Endothelial cell of umbilical vein (primary cell): ENCODE data around the gene RMDN2. TPM values are rescaled to one million over a fixed set of nuclear protein-coding genes. Genes with fewer than 3 reads are reported as not detected.

Experiments used
- BruUV-seq: library from RNA; stranded (reverse); fragments of 400-500 nt; replicated peaks from 2 replicates; lab custom pipeline; 2021; lab: Mats Ljungman, UMichigan
- CTCF ChIA-PET: fragments of 300-600, 350-600 bp; sonication (Branson Sonifier 250); formaldehyde crosslinking; loops from one replicate; lab custom pipeline; 2021; ENCODE audit warnings: antibody characterized with exemption, inconsistent platforms; lab: Charles Lee
- POLR2A ChIA-PET: fragments of 300-600, 350-600 bp; sonication (Branson Sonifier 250); formaldehyde crosslinking; loops from one replicate; lab custom pipeline; 2021; ENCODE audit warnings: antibody characterized with exemption, inconsistent platforms; lab: Charles Lee
- DNase-seq: peaks from one replicate; pipeline ENCODE4 v3.0.0-alpha.2; 2011; ENCODE audit warnings: low read depth, low spot score
- FAIRE-seq: peaks from 2 replicates; lab custom pipeline; 2011; peaks lifted over from hg19 to GRCh38; lab: Jason Lieb, UNC
- H2AFZ ChIP-seq: 2 replicates; pipeline ENCODE4 v1.6.0; 2012; ENCODE audit warnings: low read depth, low read length, control low read depth, inconsistent platforms
- H3K27ac ChIP-seq: 2 replicates; pipeline ENCODE4 v1.5.1; 2011; ENCODE audit warnings: low read depth, mild to moderate bottlenecking, control low read depth, low read length, moderate library complexity; ENCODE audit not compliant: insufficient read depth
- H3K27me3 ChIP-seq, 2 experiments: 2 replicates each; pipeline versions ENCODE4 v1.6.0 to v1.6.1; 2011; ENCODE audit warnings: low read length in 2 of 2, mixed read lengths in 1 of 2; ENCODE audit not compliant: control insufficient read depth in 2 of 2, insufficient read depth in 2 of 2
- H3K36me3 ChIP-seq, 2 experiments: 2 replicates in 1 of 2; 3 replicates in 1 of 2; pipeline ENCODE4 v1.5.1; 2011; ENCODE audit warnings: low read length in 2 of 2, mild to moderate bottlenecking in 1 of 2, moderate library complexity in 1 of 2; ENCODE audit not compliant: control insufficient read depth in 2 of 2, insufficient read depth in 2 of 2; ENCODE audit errors: extremely low read depth in 1 of 2
- H3K4me1 ChIP-seq: 3 replicates; pipeline ENCODE4 v1.5.1; 2011; ENCODE audit warnings: mild to moderate bottlenecking, low read length; ENCODE audit not compliant: control insufficient read depth, insufficient read depth; ENCODE audit errors: extremely low read depth
- H3K4me2 ChIP-seq: 2 replicates; pipeline ENCODE4 v1.6.1; 2011; ENCODE audit warnings: low read length, control low read depth, mixed read lengths; ENCODE audit not compliant: insufficient read depth
- H3K4me3 ChIP-seq, 3 experiments: fragments of 200-600 bp in 1 of 3; sonication (generic), shearing (Covaris generic) in 1 of 3; replicated peaks in 1 of 3; 2 replicates each; pipeline ENCODE4 v1.5.1; 2011 to 2016; ENCODE audit warnings: control low read depth in 3 of 3, low read length in 3 of 3, mild to moderate bottlenecking in 2 of 3, inconsistent platforms in 1 of 3, low read depth in 1 of 3, moderate library complexity in 1 of 3; ENCODE audit not compliant: insufficient read depth in 1 of 3
- H3K79me2 ChIP-seq: 2 replicates; pipeline ENCODE4 v1.6.0; 2012; ENCODE audit warnings: low read length, inconsistent platforms; ENCODE audit not compliant: control insufficient read depth, insufficient read depth
- H3K9ac ChIP-seq: replicated peaks from 2 replicates; pipeline ENCODE3; 2011; ENCODE audit warnings: low read length, control low read depth; ENCODE audit not compliant: insufficient read depth; ENCODE audit errors: extremely low read depth
- H3K9me1 ChIP-seq: replicated peaks from 3 replicates; pipeline ENCODE4 v1.6.0; 2011; ENCODE audit warnings: mild to moderate bottlenecking, low read length; ENCODE audit not compliant: control insufficient read depth, insufficient read depth; ENCODE audit errors: extremely low read depth
- H3K9me3 ChIP-seq: replicated peaks from 2 replicates; pipeline ENCODE4 v1.5.1; 2012; ENCODE audit warnings: low read length, inconsistent platforms; ENCODE audit not compliant: control insufficient read depth, insufficient read depth
- H4K20me1 ChIP-seq: replicated peaks from 2 replicates; pipeline ENCODE3; 2011; ENCODE audit warnings: mild to moderate bottlenecking, low read length; ENCODE audit not compliant: control insufficient read depth, insufficient read depth; ENCODE audit errors: extremely low read depth
- CTCF ChIP-seq, 2 donors: IDR thresholded peaks; 1 replicate in 1 of 2; 2 replicates in 1 of 2; pipeline ENCODE4 v1.5.1; 2011; ENCODE audit warnings: low read length in 2 of 2, mild to moderate bottlenecking in 2 of 2, moderate library complexity in 2 of 2, control low read depth in 1 of 2, inconsistent platforms in 1 of 2, low read depth in 1 of 2; ENCODE audit not compliant: insufficient read depth in 1 of 2; ENCODE audit errors: extremely low read depth in 1 of 2
- EZH2 ChIP-seq: IDR thresholded peaks from 2 replicates; pipeline ENCODE4 v1.6.1; 2012; ENCODE audit warnings: borderline replicate concordance, low read depth, mild to moderate bottlenecking, moderate library complexity, low read length, inconsistent platforms; ENCODE audit not compliant: severe bottlenecking
- FOS ChIP-seq: IDR thresholded peaks from 2 replicates; pipeline ENCODE4 v1.6.1; 2011; ENCODE audit warnings: mild to moderate bottlenecking, low read length, moderate library complexity, borderline replicate concordance; ENCODE audit not compliant: insufficient read depth
- GATA2 ChIP-seq: IDR thresholded peaks from 2 replicates; pipeline ENCODE4 v1.7.0; 2011; ENCODE audit warnings: low read depth, mild to moderate bottlenecking, moderate library complexity, mixed read lengths, low read length; ENCODE audit not compliant: insufficient read length, insufficient read depth
- JUN ChIP-seq: IDR thresholded peaks from 2 replicates; pipeline ENCODE4 v1.6.1; 2011; ENCODE audit warnings: borderline replicate concordance, low read depth; ENCODE audit not compliant: insufficient read length, insufficient read depth
- MAX ChIP-seq: IDR thresholded peaks from 2 replicates; pipeline ENCODE4 v1.6.1; 2011; ENCODE audit not compliant: insufficient read depth, insufficient read length
- MYC ChIP-seq: IDR thresholded peaks from one replicate; pipeline ENCODE4 v1.6.1; 2011; ENCODE audit warnings: mild to moderate bottlenecking, low read depth, low read length
- POLR2A ChIP-seq: IDR thresholded peaks from 2 replicates; pipeline ENCODE4 v1.6.1; 2012; ENCODE audit warnings: low read depth, mild to moderate bottlenecking, control low read depth, low read length
- POLR2AphosphoS5 ChIP-seq: IDR thresholded peaks from 2 replicates; pipeline ENCODE4 v1.6.1; 2012; ENCODE audit warnings: low read depth, mild to moderate bottlenecking, control low read depth, low read length, moderate library complexity; ENCODE audit not compliant: insufficient read depth
- dilution Hi-C: fragments of 300-500 bp; cut with MboI; formaldehyde crosslinking; loops from one replicate; pipeline ENCODE4 v1.15.0; 2019; ENCODE audit warnings: low sequenced_read_pairs; ENCODE audit not compliant: extremely low pct_ligation_motif_present
- intact Hi-C: fragments of 100-400 bp; cut with micrococcal nuclease; formaldehyde crosslinking; loops from one replicate; pipeline ENCODE4 v1.10.0; 2022
- polyA plus RNA-seq, 4 experiments: library from polyadenylated mRNA; depleted of rRNA in 3 of 4; stranded (reverse) in 3 of 4; unstranded in 1 of 4; fragments of >200 nt; gene quantifications; 2 replicates each; pipeline versions ENCODE4 v1.2.1 to v1.2.3, GENCODE V29; 2011 to 2012; ENCODE audit warnings: missing spikeins in 1 of 4
- total RNA-seq: library from RNA; stranded (reverse); gene quantifications from 2 replicates; pipeline ENCODE4 v1.2.3, GENCODE V29; 2021

RMDN2 gene
- total and polyA plus RNA-seq, 2 donors (not counting 3 experiments of a cell fraction or from before 2014, with no cell fraction given), result 0.97 to 2.8 TPM

DNA sequence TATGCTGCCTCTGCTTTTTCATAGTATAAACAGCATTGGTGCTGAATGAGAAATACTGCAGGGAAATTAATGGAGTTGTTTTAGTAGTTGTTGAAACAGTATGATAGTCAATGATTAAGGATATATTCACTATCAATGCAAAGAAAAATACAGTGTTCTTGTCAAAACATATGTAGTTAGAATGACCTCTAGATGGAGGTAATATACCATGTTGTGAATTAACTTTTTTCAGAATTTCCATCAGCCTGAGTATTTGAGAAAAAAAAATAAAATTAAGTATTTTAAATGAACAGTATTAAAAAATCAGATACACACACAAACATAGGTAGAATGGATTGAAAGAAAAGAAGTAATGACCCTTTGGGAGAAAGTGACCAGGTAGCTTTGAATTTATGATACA is 59.5 kb downstream of the RMDN2 start:
- H3K27me3 ChIP-seq, result no peaks in the 10 kb centered on the region
- no peaks in the 10 kb centered on the region for H3K36me3 ChIP-seq
- ChIA-PET POLR2A (no interaction called here), CTCF (interaction anchor here (0.9 to 3.3 kb wide), 2 partner anchors 131 to 290 kb away, joined by 3 to 14 read pairs; no protein-coding TSS in a partner anchor)
- intact Hi-C loops (loop anchor here (5.0 kb wide), 1 partner anchor 393 kb away; the partner anchor contains the start of gene ATL2), dilution Hi-C loops (no loop called here)
- H3K4me1 ChIP-seq, result no peaks in the 10 kb centered on the region
- no peak for FAIRE-seq
- H3K4me3 ChIP-seq, result no peak overlapping the region
- no peak overlapping the region for H3K27ac ChIP-seq
- H3K9me1 ChIP-seq, result no peaks in the 10 kb centered on the region
- no peaks in the 10 kb centered on the region for H3K9me3 ChIP-seq
- no peak overlapping the region for H2AFZ ChIP-seq
- no peaks in the 10 kb centered on the region for H4K20me1 ChIP-seq
- no TSS peak for BruUV-seq
- DNase-seq, result no peak
- no peak overlapping the region for H3K9ac ChIP-seq
- H3K4me2 ChIP-seq, result no peak overlapping the region
- H3K79me2 ChIP-seq, result no peaks in the 10 kb centered on the region
- TF ChIP-seq POLR2AphosphoS5, result no peak
- TF ChIP-seq MAX, result no peak
- TF ChIP-seq JUN, result no peak
- no peak for TF ChIP-seq MYC
- no peak for TF ChIP-seq EZH2
- TF ChIP-seq CTCF (IDR thresholded peaks at IDR 0.05; ENCODE audit: extremely low read depth in 1 of 2, insufficient read depth in 1 of 2, low read depth in 1 of 2, low read length in 2 of 2), result no peak
- no peak for TF ChIP-seq POLR2A
- TF ChIP-seq GATA2, result no peak
- no peak for TF ChIP-seq FOS
